RWPE2 (cell line): ENCODE measurements around the gene GMDS.

Experiments used
- ATAC-seq: fragments of 200-7000 bp; cut with Tn5 transposase; 3 replicates; pipeline ENCODE4 v1.9.1; 2021; ENCODE audit warnings: low read depth
- DNase-seq: peaks from one replicate; pipeline ENCODE4 v3.0.0-alpha.2; 2020; ENCODE audit warnings: low spot score
- H3K27ac ChIP-seq: fragments of 450-650 bp; 2 replicates; pipeline ENCODE4 v1.5.1; 2017; ENCODE audit warnings: mild to moderate bottlenecking; ENCODE audit not compliant: poor library complexity, severe bottlenecking
- H3K27me3 ChIP-seq: fragments of 250-450 bp; sonication (Bioruptor Pico); 2 replicates; pipeline ENCODE4 v1.5.1; 2021; ENCODE audit warnings: mild to moderate bottlenecking, moderate library complexity; ENCODE audit not compliant: insufficient read depth, poor library complexity, severe bottlenecking
- H3K36me3 ChIP-seq: fragments of 250-450 bp; sonication (Bioruptor Pico); 2 replicates; pipeline ENCODE4 v1.5.1; 2020; ENCODE audit warnings: low read depth, mild to moderate bottlenecking, moderate library complexity
- H3K4me1 ChIP-seq: fragments of 250-450 bp; sonication (Bioruptor Pico); 2 replicates; pipeline ENCODE4 v1.5.1; 2021; ENCODE audit warnings: mild to moderate bottlenecking, moderate library complexity; ENCODE audit not compliant: insufficient read depth, poor library complexity, severe bottlenecking
- H3K4me3 ChIP-seq: fragments of 250-450 bp; sonication (Bioruptor Pico); 2 replicates; pipeline ENCODE4 v1.5.1; 2021; ENCODE audit warnings: mild to moderate bottlenecking, moderate library complexity; ENCODE audit not compliant: severe bottlenecking
- H3K9me3 ChIP-seq: fragments of 250-450 bp; sonication (Bioruptor Pico); 2 replicates; pipeline ENCODE4 v1.5.1; 2021; ENCODE audit warnings: mild to moderate bottlenecking, moderate library complexity; ENCODE audit not compliant: severe bottlenecking
- TF ChIP-seq, protein P1 (sequence below): fragments of 450-650 bp; IDR thresholded peaks from one replicate; pipeline ENCODE4 v1.5.1; 2017; ENCODE audit warnings: mild to moderate bottlenecking, moderate library complexity; ENCODE audit not compliant: poor library complexity, severe bottlenecking

Gene GMDS

GRCh38 chr6:2185466-2185865 is 59.9 kb downstream of the GMDS start:
- TF ChIP-seq, protein P1, sequence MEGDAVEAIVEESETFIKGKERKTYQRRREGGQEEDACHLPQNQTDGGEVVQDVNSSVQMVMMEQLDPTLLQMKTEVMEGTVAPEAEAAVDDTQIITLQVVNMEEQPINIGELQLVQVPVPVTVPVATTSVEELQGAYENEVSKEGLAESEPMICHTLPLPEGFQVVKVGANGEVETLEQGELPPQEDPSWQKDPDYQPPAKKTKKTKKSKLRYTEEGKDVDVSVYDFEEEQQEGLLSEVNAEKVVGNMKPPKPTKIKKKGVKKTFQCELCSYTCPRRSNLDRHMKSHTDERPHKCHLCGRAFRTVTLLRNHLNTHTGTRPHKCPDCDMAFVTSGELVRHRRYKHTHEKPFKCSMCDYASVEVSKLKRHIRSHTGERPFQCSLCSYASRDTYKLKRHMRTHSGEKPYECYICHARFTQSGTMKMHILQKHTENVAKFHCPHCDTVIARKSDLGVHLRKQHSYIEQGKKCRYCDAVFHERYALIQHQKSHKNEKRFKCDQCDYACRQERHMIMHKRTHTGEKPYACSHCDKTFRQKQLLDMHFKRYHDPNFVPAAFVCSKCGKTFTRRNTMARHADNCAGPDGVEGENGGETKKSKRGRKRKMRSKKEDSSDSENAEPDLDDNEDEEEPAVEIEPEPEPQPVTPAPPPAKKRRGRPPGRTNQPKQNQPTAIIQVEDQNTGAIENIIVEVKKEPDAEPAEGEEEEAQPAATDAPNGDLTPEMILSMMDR: no peak
- DNase-seq (no peak), ATAC-seq (no peak)

DNA sequence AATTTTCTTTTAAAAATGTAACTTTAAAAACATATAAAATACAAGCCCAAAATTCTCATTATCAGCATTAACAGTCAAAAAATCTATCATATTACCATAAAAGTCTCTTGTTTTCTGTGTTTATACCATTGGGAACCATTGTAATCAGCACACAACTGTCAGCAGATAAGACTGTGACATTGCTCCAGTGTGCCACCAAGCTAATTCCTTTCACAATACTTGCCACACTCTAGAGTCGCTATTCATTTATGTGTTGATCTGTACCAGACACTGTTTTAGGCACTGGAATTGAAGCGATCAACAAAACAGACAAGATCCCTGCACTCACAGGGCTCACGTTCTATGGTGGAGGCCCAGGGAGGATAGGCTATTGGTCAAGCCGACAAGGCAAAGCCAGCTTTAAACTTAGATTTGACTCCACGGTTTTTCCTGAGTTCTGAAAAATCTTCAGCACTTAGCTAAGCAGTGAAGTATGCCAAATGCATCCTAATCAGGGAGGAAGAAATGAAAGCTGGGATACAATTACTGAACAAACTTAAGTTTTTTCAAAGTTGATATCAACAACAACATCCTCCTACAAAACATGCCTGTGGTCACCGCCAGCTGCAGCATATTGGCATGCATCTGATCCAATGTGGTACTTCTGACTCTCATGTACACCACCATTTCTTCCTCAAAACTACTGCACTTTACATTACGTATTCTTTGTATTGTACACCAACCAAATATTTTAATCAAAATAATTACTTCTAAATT is 60.5 kb downstream of the GMDS start:
- TF ChIP-seq, protein P1: no peak
- H3K36me3 ChIP-seq: no peaks in the 10 kb centered on the region
- no peaks in the 10 kb centered on the region for H3K9me3 ChIP-seq
- ATAC-seq: no peak
- no peaks in the 10 kb centered on the region for H3K4me1 ChIP-seq
- DNase-seq: no peak
- no peaks in the 10 kb centered on the region for H3K27me3 ChIP-seq
- no peak overlapping the region for H3K27ac ChIP-seq
- no peak overlapping the region for H3K4me3 ChIP-seq

More at GRCh38 chr6:2185466-2185865, 59.9 kb downstream of the GMDS start:
- H3K4me1 ChIP-seq: no peaks in the 10 kb centered on the region
- H3K27ac ChIP-seq: no peak overlapping the region
- H3K27me3 ChIP-seq: no peaks in the 10 kb centered on the region
- H3K4me3 ChIP-seq: no peak overlapping the region
- no peaks in the 10 kb centered on the region for H3K36me3 ChIP-seq
- H3K9me3 ChIP-seq: no peaks in the 10 kb centered on the region

- Histone ChIP-seq H3K4me3 (no peak overlapping the region), H3K9me3 (peaks cover 4% of the 10 kb centered on the region), H3K4me1 (no peaks in the 10 kb centered on the region), H3K27me3 (no peaks in the 10 kb centered on the region), H3K36me3 (no peaks in the 10 kb centered on the region), H3K27ac (no peak overlapping the region)
- TF ChIP-seq, protein P1: no peak
- DNase-seq (no peak), ATAC-seq (no peak)
Observed at GRCh38 chr6:2183752-2184151, 61.7 kb downstream of the GMDS start.

DNA sequence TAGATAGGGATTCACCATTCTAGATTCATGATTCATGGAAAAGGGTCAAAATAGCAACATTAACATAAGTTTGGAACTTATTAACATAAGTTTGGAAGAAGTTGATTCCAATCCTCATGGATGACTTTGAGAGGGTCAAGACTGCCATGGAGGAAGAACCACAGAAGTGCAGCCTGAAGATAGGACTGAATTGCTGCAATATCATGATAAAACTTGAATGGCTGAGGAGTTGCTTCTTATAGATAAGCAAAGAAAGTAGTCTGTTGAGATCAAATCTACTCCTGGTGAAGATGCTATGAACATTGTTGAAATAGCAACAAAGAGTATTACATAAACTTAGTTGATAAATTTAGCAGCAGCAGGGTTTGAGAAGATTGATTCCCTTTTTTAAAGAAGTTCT is 62.2 kb downstream of the GMDS start:
- Histone ChIP-seq H3K27me3 (no peaks in the 10 kb centered on the region), H3K4me3 (no peak overlapping the region), H3K27ac (no peak overlapping the region), H3K36me3 (no peaks in the 10 kb centered on the region), H3K4me1 (no peaks in the 10 kb centered on the region), H3K9me3 (peaks cover 4% of the 10 kb centered on the region)
- DNase-seq (no peak), ATAC-seq (no peak)
- TF ChIP-seq, protein P1: no peak

GRCh38 chr6:2182251-2182650 is 63.2 kb downstream of the GMDS start:
- Histone ChIP-seq H3K9me3 (peaks cover 4% of the 10 kb centered on the region), H3K27me3 (no peaks in the 10 kb centered on the region), H3K27ac (no peak overlapping the region), H3K4me3 (no peak overlapping the region), H3K36me3 (no peaks in the 10 kb centered on the region), H3K4me1 (no peaks in the 10 kb centered on the region)
- TF ChIP-seq, protein P1: no peak
- DNase-seq (no peak), ATAC-seq (no peak)
